Measurements from ENCODE around the gene CDC14A.
"Not testable (repeated sequence)": the region's sequence is repeated elsewhere in the genome, so short reads cannot be mapped to it uniquely, and the experiment has no call there.

Gene CDC14A

GRCh38 chr1:100364697-100365096 is 12.4 kb downstream of the CDC14A start:
- DNase-seq, result no peak

DNA sequence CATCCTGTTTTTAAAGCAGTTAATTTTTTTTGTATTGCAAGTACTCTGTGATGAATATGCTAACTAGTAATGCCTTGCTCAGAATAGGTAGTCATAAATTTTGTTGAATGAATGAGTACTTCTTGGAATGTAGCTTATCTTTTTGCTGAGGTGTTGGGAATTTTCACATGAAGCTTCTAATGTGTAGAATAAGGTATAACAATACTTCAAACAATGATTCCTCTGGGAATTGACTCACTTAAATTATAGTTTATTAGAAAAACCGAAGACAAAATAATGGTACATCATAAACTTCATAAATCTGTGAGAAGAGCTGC is 13.9 kb downstream of the CDC14A start:
- no peak for DNase-seq

- not testable (repeated sequence) for DNase-seq
Observed at GRCh38 chr1:100369339-100369738, 17.0 kb downstream of the CDC14A start.

GRCh38 chr1:100373953-100374352 is 21.6 kb downstream of the CDC14A start:
- not testable (repeated sequence) for DNase-seq

DNA sequence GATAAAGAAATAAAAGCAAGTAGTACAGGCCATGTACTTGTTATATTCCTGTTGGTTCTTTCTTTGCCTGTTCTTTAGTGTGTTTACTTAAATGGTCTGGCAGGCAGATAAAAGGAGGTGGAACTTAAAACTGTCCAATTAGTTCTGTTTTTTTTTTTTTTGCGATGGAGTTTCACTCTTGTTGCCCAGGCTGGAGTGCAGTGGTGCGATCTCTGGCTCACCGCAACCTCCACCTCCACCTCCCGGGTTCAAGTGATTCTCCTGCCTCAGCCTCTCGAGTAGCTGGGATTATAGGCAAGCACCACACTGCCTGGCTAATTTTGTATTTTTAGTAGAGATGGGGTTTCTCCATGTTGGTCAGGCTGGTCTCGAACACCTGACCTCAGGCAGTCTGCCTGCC is 24.6 kb downstream of the CDC14A start:
- DNase-seq, result not testable (repeated sequence)

GRCh38 chr1:100377590-100378361 is 25.5 kb downstream of the CDC14A start:
- DNase-seq, result no peak

GRCh38 chr1:100378956-100379355 is 26.6 kb downstream of the CDC14A start:
- no peak for DNase-seq

DNA sequence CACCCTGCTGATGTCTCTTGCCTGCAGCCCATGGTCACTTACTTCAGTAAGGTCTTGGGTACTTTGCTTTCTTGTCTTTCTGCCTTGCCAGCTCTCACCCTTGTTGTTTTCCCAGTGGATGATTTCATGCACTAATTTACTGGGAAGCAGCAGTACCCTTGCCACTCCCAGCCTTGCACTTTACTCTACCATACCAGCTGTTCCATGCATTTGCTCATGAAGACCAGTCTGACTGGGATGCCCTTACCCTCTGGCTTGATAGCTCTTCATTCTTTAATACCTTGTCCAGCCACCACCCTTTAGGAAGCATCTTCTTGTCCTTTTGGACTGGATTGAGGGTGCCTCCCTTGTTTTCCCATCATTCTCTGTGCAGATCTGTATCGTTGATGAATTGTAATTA is 28.3 kb downstream of the CDC14A start:
- DNase-seq, result no peak

DNA sequence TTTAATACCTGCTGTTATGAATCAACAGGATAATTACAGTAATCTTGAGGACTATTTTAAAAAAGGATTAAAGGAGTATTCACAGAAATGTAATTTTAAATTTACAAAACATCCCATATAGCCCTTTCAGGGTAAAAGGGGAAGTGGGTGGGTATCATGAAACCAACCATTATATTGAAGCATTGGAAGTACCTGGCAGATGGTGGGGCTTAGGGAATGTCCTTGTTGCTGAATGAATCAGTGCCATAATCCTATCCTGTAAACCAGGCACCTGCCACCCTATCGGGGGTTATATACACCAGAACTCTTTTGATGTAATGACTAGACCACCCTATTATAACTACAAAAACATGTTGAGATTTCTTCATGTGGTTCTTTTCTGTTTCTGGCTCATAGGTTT is 30.4 kb downstream of the CDC14A start:
- no peak for DNase-seq

DNA sequence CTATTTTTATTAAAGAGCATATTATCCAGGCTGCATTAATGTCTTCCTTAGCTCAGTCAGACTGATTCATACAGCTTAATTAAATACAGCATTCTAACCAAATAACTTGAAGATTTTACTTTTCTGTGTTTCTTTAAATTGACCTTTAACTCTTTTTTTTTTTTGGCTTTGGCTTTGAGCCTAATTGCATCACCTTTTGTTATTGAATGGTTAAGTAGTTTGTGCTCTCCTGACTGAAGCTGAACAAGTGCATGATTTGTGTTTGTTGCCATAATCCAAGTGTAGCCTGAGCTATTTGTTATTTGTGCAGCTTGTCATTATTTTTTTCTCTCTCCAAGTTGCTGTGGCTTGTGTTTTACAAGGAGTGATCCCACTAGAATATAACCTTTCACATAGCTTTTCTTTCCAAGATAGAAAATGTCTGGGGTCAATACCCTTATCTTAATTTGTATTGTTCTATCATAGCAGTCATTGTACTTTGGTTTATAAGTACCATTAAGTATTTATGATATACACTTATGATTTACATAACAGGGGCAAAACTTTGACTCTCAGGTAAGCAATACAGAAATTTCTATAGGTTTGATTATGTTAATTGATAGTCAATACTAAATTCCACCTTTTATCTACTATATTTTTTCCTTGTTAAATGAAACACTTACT is 31.6 kb downstream of the CDC14A start:
- no peak for DNase-seq

DNA sequence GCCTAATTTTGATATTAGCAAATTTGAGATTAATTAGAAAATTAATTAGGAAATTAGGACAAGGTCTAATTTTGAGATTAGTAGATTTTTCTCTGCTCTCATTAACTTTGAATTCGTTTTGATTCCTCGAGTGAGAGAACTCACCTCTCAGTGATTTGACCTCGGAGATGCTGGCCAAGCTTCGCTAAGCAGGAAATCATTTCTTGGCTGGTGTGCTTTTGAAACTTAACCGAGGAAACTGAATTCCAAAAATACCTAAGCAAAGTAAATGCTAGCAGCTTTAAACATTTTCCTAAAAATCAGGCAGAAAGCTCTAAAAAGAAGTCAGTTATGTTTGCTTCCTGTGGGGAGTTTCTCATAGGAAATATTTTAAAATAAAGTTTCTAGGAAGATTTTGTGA is 34.9 kb downstream of the CDC14A start:
- DNase-seq, result no peak

GRCh38 chr1:100387657-100388350 is 35.5 kb downstream of the CDC14A start:
- DNase-seq, result no peak

DNA sequence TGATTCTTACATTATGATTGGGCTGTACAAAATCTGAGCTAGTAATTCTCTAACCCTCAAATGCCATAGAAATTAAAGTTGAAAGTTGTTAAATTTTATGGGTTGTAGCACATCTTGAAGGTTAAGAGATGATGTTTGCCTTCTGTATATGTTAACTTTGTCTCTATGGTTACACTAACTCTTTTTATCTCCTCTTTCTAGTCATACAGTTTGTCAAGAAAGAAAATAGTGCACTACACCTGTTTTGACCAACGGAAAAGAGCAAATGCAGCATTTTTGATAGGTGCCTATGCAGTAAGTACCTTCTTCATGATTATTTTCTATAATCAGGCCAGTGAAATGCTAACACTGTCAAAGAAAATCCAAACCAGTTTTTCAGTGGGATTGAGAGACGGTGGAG is 38.2 kb downstream of the CDC14A start:
- DNase-seq, result no peak

- peak; percentile 19 for DNase-seq
Observed at GRCh38 chr1:100391675-100392074, 39.4 kb downstream of the CDC14A start.

DNA sequence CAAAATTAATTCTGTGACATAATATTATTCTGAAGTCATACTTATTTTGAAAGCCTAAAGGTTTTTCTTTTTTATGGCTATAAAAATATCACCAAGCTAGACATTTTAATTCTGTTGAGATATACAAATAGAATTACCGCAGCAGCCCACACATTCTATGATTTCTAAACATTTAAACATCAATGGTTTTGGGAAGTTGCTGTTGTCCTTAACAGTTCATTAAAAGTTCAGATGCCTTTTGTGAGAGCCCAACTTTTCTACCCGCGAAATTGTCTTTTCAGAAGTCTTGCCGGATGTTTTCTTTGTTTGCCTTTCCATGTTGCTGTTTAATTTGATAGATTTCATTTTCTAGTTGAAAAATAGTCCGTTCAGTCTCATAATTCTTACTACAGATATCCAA is 40.5 kb downstream of the CDC14A start:
- no peak for DNase-seq

DNA sequence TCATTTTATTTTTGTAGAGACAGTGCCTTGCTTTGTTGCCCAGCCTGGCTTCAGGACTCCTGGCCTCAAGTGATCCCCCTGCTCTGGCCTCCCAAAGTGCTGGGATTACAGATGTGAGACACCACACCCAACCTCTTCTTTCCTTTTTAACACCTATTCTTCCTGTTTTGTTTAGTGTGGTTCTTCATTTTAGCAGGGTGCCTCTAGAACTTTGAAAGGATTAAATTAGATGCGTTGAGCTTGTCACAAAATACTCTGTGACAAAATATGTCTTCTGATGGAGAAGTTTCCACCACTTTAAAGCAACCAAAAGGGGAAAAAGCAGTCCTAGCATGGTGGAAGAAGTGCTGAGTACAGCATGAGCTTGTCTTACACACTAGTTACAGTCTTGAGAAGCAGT is 42.0 kb downstream of the CDC14A start:
- no peak for DNase-seq

- no peak for DNase-seq
Observed at GRCh38 chr1:100395913-100396312, 43.6 kb downstream of the CDC14A start.

- no peak for DNase-seq
Observed at GRCh38 chr1:100396651-100397050, 44.3 kb downstream of the CDC14A start.

- DNase-seq, result no peak
Observed at GRCh38 chr1:100397681-100398080, 45.4 kb downstream of the CDC14A start.

GRCh38 chr1:100398648-100399047 is 46.3 kb downstream of the CDC14A start:
- no peak for DNase-seq

- peak; percentile 51 for DNase-seq
Observed at GRCh38 chr1:100400404-100400803, 48.1 kb downstream of the CDC14A start.

DNA sequence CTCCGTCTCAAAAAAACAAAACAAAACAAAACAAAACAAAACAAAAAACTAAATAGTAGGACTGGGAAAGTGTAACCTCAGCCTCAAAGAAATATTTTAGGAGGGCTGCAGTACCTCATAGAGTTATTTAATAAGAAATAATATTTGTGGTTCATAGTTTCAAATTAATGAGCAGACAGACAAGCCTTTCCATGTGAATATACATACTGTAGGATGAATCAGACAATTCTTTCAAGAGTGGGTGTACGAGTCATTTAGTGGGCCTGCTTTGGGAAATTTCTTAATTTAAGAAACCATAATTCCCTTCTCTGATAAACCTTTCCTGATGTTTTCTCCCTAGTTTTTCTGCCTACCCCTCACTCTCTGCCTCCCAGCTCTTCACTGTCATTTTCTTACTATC is 52.5 kb downstream of the CDC14A start:
- DNase-seq, result no peak

DNA sequence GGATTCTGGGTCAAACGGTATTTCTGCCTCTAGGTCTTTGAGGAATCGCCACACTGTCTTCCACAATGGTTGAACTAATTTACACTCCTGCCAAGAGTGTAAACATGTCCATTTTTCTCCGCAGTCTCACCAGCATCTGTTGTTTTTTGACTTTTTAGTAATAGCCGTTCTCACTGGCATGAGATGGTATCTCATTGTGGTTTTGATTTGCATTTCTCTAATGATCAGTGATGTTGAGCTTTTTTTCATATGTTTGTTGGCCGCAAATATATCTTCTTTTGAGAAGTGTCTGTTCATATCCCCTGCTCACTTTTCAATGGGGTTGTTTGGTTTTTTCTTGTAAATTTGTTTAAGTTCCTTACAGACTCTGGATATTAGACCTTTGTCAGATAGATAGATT is 53.6 kb downstream of the CDC14A start:
- DNase-seq, result not testable (repeated sequence)

DNA sequence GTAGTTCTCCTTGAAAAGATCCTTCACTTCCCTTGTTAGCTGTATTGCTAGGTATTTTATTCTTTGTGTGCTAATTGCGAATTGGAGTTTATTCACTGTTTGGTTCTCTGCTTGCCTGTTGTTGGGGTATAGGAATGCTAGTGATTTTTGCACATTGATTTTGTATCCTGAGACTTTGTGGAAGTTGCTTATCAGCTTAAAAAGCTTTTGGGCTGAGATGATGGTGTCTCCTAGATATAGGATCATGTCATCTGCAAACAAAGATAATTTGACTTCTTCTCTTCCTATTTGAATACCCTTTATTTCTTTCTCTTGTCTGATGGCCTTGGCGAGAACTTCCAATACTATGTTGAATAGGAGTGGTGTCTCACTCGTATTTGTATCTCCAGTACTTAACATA is 55.1 kb downstream of the CDC14A start:
- not testable (repeated sequence) for DNase-seq
